SK-N-MC (cell line): ENCODE results near the gene MAP4K5.

Experiments
- EZH2 ChIP-seq: fragments of 200-600 bp; sonication (generic); IDR thresholded peaks from one replicate; pipeline ENCODE4 v1.6.1; 2017; ENCODE audit warnings: antibody characterized with exemption
- FOXP2 ChIP-seq: optimal IDR thresholded peaks from 2 replicates; pipeline ENCODE3; 2011; ENCODE audit warnings: mild to moderate bottlenecking, moderate library complexity; ENCODE audit not compliant: insufficient read depth; ENCODE audit errors: extremely low read length, control extremely low read depth
- POLR2AphosphoS5 ChIP-seq: IDR thresholded peaks from 2 replicates; pipeline ENCODE4 v1.6.1; 2012; ENCODE audit warnings: mild to moderate bottlenecking, low read depth, low read length, borderline replicate concordance

GRCh38 chr14:50521912-50522341, 10.4 kb downstream of the MAP4K5 start:
- TF ChIP-seq EZH2 (no peak), POLR2AphosphoS5 (no peak), FOXP2 (no peak)
